Central memory CD8-positive, alpha-beta T cell (primary cell): ENCODE data around the gene DSG2.

Experiments used
- ATAC-seq: fragments of 150-1000 bp; cut with Tn5 transposase; replicated peaks from 2 replicates; pipeline ENCODE4 v1.10.0; 2022; ENCODE audit warnings: mild to moderate bottlenecking, moderate FRiP score, moderate number of reproducible peaks; ENCODE audit not compliant: poor library complexity, severe bottlenecking; ENCODE audit errors: extremely low read depth
- DNase-seq, 2 donors: peaks; one replicate each; pipeline ENCODE4 v3.0.0; 2021; ENCODE audit warnings: low spot score in 2 of 2
- H3K27ac Mint-ChIP-seq: one replicate; pipeline ENCODE4 v1.8.0; 2022; ENCODE audit warnings: low read depth, mild to moderate bottlenecking, moderate library complexity, mixed read lengths
- H3K27me3 Mint-ChIP-seq: one replicate; pipeline ENCODE4 v1.8.0; 2022; ENCODE audit warnings: mixed read lengths
- H3K36me3 Mint-ChIP-seq: one replicate; pipeline ENCODE4 v1.8.0; 2022; ENCODE audit warnings: mild to moderate bottlenecking, moderate library complexity, mixed read lengths; ENCODE audit not compliant: insufficient read depth
- H3K4me1 Mint-ChIP-seq: one replicate; pipeline ENCODE4 v1.8.0; 2022; ENCODE audit warnings: mixed read lengths
- H3K4me3 Mint-ChIP-seq: one replicate; pipeline ENCODE4 v1.8.0; 2022; ENCODE audit warnings: mild to moderate bottlenecking, moderate library complexity, mixed read lengths
- H3K9me3 Mint-ChIP-seq: one replicate; pipeline ENCODE4 v1.8.0; 2022; ENCODE audit warnings: mixed read lengths

The DSG2 gene

GRCh38 chr18:31586616-31587015 lies 88.6 kb downstream of the DSG2 start:
- H3K4me3 Mint-ChIP-seq, result no peak overlapping the region
- no peak overlapping the region for H3K27ac Mint-ChIP-seq
- no peaks in the 10 kb centered on the region for H3K4me1 Mint-ChIP-seq
- H3K9me3 Mint-ChIP-seq, result no peaks in the 10 kb centered on the region
- peaks cover 13% of the 10 kb centered on the region for H3K27me3 Mint-ChIP-seq
- DNase-seq (no peak), ATAC-seq (no peak)
- peaks cover 1% of the 10 kb centered on the region for H3K36me3 Mint-ChIP-seq

- no peak overlapping the region for H3K4me3 Mint-ChIP-seq
- no peak for DNase-seq
- H3K9me3 Mint-ChIP-seq, result no peaks in the 10 kb centered on the region
- H3K27me3 Mint-ChIP-seq, result peaks cover 16% of the 10 kb centered on the region
- peaks cover 1% of the 10 kb centered on the region for H3K36me3 Mint-ChIP-seq
- no peaks in the 10 kb centered on the region for H3K4me1 Mint-ChIP-seq
- ATAC-seq, result no peak
- no peak overlapping the region for H3K27ac Mint-ChIP-seq
Measured at GRCh38 chr18:31587529-31587928, 89.6 kb downstream of the DSG2 start.

- Mint-ChIP-seq H3K27me3 (peaks cover 33% of the 10 kb centered on the region), H3K4me3 (no peak overlapping the region), H3K9me3 (no peaks in the 10 kb centered on the region), H3K27ac (no peak overlapping the region), H3K4me1 (no peaks in the 10 kb centered on the region), H3K36me3 (peaks cover 1% of the 10 kb centered on the region)
- DNase-seq (no peak), ATAC-seq (no peak)
Measured at GRCh38 chr18:31590570-31590969, 92.6 kb downstream of the DSG2 start.

- Mint-ChIP-seq H3K4me3 (no peak overlapping the region), H3K9me3 (no peaks in the 10 kb centered on the region), H3K27me3 (peaks cover 33% of the 10 kb centered on the region), H3K4me1 (no peaks in the 10 kb centered on the region), H3K36me3 (peaks cover 1% of the 10 kb centered on the region), H3K27ac (no peak overlapping the region)
- no peak for DNase-seq
- no peak for ATAC-seq
Measured at GRCh38 chr18:31591113-31591512, 93.1 kb downstream of the DSG2 start.

- Mint-ChIP-seq H3K27ac (no peak within 1 kb of the TSS), H3K9me3 (no peaks in the 10 kb centered on the region), H3K27me3 (peaks cover 33% of the 10 kb centered on the region), H3K4me3 (no peak within 1 kb of the TSS), H3K4me1 (no peaks in the 10 kb centered on the region), H3K36me3 (peaks cover 1% of the 10 kb centered on the region)
- no peak for ATAC-seq
- no peak for DNase-seq
Measured at GRCh38 chr18:31591628-31592027, 93.7 kb downstream of the DSG2 start, which contains the start of gene TTR. Gene TTR (plus strand): TSS chr18:31591877. CDS start chr18:31591903, 26 bp downstream.

GRCh38 chr18:31592506-31593157 lies 94.7 kb downstream of the DSG2 start:
- ATAC-seq, result no peak
- DNase-seq, result no peak

GRCh38 chr18:31595121-31595771 lies 97.3 kb downstream of the DSG2 start:
- ATAC-seq (no peak), DNase-seq (no peak)
- Mint-ChIP-seq H3K4me1 (no peaks in the 10 kb centered on the region), H3K36me3 (peaks cover 1% of the 10 kb centered on the region), H3K4me3 (no peak overlapping the region), H3K9me3 (no peaks in the 10 kb centered on the region), H3K27me3 (peaks cover 33% of the 10 kb centered on the region), H3K27ac (no peak overlapping the region)

More at GRCh38 chr18:31592506-31593157, 94.7 kb downstream of the DSG2 start:
- H3K27me3 Mint-ChIP-seq, result peaks cover 33% of the 10 kb centered on the region
- H3K9me3 Mint-ChIP-seq, result no peaks in the 10 kb centered on the region
- H3K36me3 Mint-ChIP-seq, result peaks cover 1% of the 10 kb centered on the region
- no peak overlapping the region for H3K4me3 Mint-ChIP-seq
- no peak overlapping the region for H3K27ac Mint-ChIP-seq
- no peaks in the 10 kb centered on the region for H3K4me1 Mint-ChIP-seq

GRCh38 chr18:31596081-31596872 lies 98.3 kb downstream of the DSG2 start:
- no peaks in the 10 kb centered on the region for H3K9me3 Mint-ChIP-seq
- no peak for ATAC-seq
- no peak overlapping the region for H3K4me3 Mint-ChIP-seq
- H3K27me3 Mint-ChIP-seq, result peaks cover 23% of the 10 kb centered on the region
- no peak for DNase-seq
- H3K27ac Mint-ChIP-seq, result no peak overlapping the region
- no peaks in the 10 kb centered on the region for H3K36me3 Mint-ChIP-seq
- H3K4me1 Mint-ChIP-seq, result no peaks in the 10 kb centered on the region

GRCh38 chr18:31598021-31598805 lies 100.2 kb downstream of the DSG2 start:
- Mint-ChIP-seq H3K27ac (no peak overlapping the region), H3K36me3 (no peaks in the 10 kb centered on the region), H3K4me1 (no peaks in the 10 kb centered on the region)

More at GRCh38 chr18:31598021-31598805, 100.2 kb downstream of the DSG2 start:
- ATAC-seq (no peak), DNase-seq (no peak)
- Mint-ChIP-seq H3K27me3 (peaks cover 11% of the 10 kb centered on the region), H3K9me3 (no peaks in the 10 kb centered on the region), H3K4me3 (no peak overlapping the region)
